AG04449 (cell line): Measurements from ENCODE around the gene SERPINA7.
"Not testable (repeated sequence)": the region's sequence is repeated elsewhere in the genome, so short reads cannot be mapped to it uniquely, and the experiment has no call there.

Experiments
- CTCF ChIA-PET: fragments of 350-600 bp; formaldehyde crosslinking; extraction: SDS; loops from one replicate; lab custom pipeline; 2021; ENCODE audit warnings: antibody characterized with exemption; lab: Yijun Ruan, JAX
- POLR2A ChIA-PET: fragments of 400-600, 350-600 bp; formaldehyde crosslinking; extraction: SDS; loops from one replicate; lab custom pipeline; 2020; ENCODE audit warnings: antibody characterized with exemption, inconsistent platforms; lab: Yijun Ruan, JAX
- DNase-seq: peaks from one replicate; pipeline ENCODE4 v3.0.0-alpha.2; 2010; ENCODE audit warnings: low read depth, low spot score
- H3K4me3 ChIP-seq: 2 replicates; pipeline ENCODE4 v1.5.1; 2011; ENCODE audit warnings: low read depth, mild to moderate bottlenecking, control low read depth, low read length
- TF ChIP-seq, protein P1 (sequence below): IDR thresholded peaks from one replicate; pipeline ENCODE4 v1.5.1; 2011; ENCODE audit warnings: mild to moderate bottlenecking, moderate library complexity, low read length, control low read depth, inconsistent platforms; ENCODE audit not compliant: insufficient read depth; ENCODE audit errors: missing control alignments

The SERPINA7 gene

GRCh38 chrX:106009145-106009544, 29.4 kb downstream of the SERPINA7 start:
- CTCF ChIA-PET, result no interaction called here
- POLR2A ChIA-PET, result no interaction called here
- DNase-seq, result no peak
- no peak overlapping the region for H3K4me3 ChIP-seq
- TF ChIP-seq, protein P1, sequence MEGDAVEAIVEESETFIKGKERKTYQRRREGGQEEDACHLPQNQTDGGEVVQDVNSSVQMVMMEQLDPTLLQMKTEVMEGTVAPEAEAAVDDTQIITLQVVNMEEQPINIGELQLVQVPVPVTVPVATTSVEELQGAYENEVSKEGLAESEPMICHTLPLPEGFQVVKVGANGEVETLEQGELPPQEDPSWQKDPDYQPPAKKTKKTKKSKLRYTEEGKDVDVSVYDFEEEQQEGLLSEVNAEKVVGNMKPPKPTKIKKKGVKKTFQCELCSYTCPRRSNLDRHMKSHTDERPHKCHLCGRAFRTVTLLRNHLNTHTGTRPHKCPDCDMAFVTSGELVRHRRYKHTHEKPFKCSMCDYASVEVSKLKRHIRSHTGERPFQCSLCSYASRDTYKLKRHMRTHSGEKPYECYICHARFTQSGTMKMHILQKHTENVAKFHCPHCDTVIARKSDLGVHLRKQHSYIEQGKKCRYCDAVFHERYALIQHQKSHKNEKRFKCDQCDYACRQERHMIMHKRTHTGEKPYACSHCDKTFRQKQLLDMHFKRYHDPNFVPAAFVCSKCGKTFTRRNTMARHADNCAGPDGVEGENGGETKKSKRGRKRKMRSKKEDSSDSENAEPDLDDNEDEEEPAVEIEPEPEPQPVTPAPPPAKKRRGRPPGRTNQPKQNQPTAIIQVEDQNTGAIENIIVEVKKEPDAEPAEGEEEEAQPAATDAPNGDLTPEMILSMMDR, result no peak

GRCh38 chrX:106007815-106008214, 30.7 kb downstream of the SERPINA7 start:
- DNase-seq, result no peak
- ChIA-PET POLR2A (no interaction called here), CTCF (no interaction called here)
- TF ChIP-seq, protein P1, result no peak
- H3K4me3 ChIP-seq, result no peak overlapping the region

DNA sequence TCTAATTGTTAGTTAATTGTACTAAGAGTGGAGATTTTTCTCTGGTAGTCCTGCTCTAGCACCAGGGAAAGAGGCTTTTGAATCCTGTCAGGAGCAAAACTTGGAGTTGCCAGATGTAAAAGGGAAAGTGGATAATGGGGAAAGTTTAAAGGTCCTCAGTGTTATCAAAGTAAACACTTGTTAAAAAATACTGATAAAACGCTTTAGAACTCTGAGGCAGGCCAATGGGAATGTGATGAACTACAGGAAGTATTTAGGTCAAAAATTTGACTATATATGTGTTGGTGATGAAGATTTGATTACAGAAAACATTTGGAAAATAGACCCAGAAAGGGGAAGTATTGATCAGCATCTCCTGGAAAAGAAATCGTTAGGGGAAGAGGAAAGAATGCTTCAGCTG, 32.8 kb downstream of the SERPINA7 start:
- CTCF ChIA-PET, result no interaction called here
- POLR2A ChIA-PET, result no interaction called here
- DNase-seq, result no peak
- H3K4me3 ChIP-seq, result no peak overlapping the region
- TF ChIP-seq, protein P1, result no peak

- POLR2A ChIA-PET, CTCF ChIA-PET, DNase-seq, H3K4me3 ChIP-seq: not testable (repeated sequence)
Measured at GRCh38 chrX:106000609-106001008, 37.9 kb downstream of the SERPINA7 start.

GRCh38 chrX:106000203-106000602, 38.3 kb downstream of the SERPINA7 start:
- TF ChIP-seq, protein P1, result no peak
- ChIA-PET CTCF (no interaction called here), POLR2A (no interaction called here)
- DNase-seq, result no peak
- no peak overlapping the region for H3K4me3 ChIP-seq

DNA sequence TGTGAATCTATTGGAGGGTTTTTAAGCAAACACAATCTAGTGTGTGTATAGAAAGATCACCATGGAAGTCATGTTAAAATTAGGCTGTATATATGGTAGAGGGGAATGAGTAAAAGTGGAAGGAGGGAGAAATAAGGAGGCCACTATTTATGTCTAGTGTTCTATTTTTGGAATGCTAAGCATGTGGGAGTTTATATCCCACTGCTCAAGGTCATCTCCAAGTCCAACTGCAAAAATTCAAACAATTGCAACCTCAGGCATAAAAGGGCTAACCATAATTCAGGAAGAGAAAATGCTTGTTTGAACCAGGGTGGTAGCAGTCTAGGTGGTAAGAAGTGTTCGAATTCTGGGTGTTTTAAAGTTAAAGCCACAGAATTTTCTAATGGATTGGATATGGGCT, 39.2 kb downstream of the SERPINA7 start:
- TF ChIP-seq, protein P1, result no peak
- no peak overlapping the region for H3K4me3 ChIP-seq
- CTCF ChIA-PET, result no interaction called here
- POLR2A ChIA-PET, result no interaction called here
- no peak for DNase-seq

GRCh38 chrX:105988487-105988886, 50.0 kb downstream of the SERPINA7 start:
- DNase-seq, H3K4me3 ChIP-seq, CTCF ChIA-PET, POLR2A ChIA-PET: not testable (repeated sequence)
